ENCODE results near the gene EFCC1.

Gene EFCC1

DNA sequence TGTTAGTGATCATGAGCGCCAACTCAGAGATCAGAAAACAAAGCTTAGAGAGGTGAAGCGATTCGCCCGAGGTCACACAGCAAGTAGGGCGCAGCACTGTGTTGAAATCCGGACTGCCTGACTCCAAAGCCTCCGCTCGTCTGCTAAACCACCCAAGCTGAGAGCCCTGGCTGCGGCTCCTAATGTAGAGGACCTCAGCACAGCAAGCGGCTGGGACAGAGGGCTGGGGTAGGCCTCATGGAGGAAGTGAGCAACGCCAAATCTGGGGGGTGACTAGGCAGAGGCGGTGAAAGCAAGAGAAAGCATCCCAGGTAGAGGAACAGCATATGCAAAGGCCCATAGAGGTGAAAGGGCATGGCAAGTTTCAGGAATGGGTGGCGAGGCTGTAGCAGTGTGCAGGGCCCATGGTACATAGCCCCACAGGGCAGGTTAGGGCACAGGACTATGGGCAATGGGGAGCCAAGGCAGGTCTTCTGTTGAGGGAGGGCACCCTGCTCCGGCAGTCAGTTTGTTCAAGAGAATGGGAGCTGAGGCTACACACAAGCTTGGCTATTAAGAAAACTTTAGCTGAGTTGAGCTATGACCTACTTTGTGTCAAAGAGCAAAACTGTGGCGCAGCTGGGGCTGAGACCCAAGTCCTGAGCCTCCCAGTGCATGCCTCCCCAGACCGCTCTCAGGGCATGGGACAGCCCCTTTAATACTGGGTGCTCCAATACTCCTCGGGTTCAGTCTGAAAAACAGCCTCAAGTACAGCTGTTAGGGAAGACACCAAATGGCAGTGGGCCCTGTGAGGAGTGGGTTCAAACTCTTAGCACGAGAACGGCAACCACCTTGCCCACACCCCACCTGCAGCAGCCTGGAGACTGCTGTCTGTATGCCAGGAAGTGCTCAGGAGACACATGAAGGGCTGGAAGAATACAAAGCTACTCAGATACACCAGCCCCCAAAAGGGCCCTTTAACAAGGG, 6.2 kb upstream of the EFCC1 start:
- no peak for DNase-seq (ENCODE audit: low read depth in 2 of 2)

DNA sequence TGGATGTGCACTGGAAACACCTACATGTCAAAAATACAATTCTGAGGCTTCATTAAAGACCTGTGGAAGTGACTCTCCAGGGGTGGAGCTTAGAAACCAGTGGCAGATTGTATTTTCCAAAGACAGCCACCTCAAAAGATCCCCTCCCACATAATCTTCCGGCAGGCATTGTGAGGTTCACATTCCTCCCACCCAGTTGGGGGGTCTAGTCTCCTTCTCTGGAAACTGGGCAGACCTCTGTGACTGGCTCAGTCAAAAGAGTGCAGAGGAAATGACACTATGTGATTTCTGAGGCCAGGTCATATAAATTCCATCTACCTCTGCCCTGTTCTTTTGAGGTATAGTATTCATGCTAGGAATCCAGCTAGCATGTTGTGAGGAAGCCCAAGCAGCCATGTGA, 5.4 kb upstream of the EFCC1 start:
- DNase-seq (ENCODE audit: low read depth in 2 of 2), result no peak

DNA sequence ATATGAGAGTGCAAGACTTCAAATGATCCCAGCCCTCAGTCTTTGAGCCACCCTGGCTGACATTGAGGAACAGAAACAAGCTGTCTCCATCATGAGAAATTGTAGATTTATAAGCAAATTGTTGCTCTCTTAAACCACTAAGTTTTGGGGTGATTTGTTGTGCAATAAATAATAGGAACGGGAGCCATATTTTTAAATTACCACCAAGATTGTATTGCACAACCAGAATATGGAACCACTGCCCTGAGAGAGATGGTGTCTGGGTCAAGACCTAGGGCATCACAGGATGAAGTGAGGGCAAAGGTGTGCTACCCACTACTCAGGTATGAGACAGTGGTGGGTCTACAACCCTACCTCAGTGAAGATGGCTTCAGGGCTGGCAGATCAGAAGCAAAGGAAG, 4.9 kb upstream of the EFCC1 start:
- DNase-seq (ENCODE audit: low read depth in 2 of 2), result no peak

DNA sequence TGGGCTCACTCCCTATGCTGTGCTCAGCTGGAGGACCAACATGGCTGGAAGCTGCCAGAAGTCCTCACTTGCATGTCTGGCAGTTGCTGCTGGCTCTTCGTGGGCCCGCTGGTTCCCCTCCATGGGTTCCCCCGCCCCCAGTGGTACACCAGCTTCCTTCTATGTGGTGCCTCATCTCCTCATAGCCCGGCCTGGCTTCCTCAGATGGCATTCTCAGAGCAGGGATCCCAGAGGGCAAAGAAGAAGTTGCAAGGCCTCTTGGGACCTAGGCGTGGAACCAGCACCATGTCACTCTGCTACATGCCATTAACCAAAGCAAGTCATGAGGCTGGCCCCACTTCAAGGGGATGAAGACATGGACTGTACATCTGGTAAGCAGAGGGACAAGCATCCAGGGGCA, 4.4 kb upstream of the EFCC1 start:
- DNase-seq (ENCODE audit: low read depth in 2 of 2), result no peak

DNA sequence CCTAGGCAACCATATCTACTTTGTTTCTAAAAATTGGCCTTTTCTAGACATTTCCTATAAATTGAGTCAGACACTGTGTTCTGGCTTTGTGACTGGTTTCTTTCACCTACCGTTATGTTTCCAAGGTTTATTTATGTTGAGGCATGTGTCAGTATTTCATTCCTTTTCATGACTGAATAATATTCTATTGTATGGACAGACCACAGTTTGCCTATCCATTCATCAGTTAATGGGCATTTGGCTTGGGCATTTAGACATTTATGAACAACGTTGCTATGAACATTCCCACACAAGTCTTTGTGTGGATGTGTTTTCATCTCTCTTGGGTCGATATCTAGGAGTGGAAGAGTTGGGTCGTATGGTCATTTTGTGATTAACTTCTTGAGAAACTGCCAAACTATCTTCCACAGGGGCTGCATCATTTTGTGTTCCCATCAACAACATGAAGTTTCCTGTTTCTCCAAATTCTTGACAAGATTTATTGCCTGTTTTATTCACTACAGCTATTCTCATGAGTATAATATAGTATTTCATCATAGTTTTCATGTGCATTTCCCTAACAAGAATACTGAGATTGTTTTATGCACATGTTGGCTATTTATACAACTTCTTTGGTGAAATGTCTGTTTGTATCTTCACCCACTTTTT, 3.5 kb upstream of the EFCC1 start:
- no peak for DNase-seq (ENCODE audit: low read depth in 2 of 2)

GRCh38 chr3:128998561-128998960, 2.5 kb upstream of the EFCC1 start:
- no peak for DNase-seq (ENCODE audit: low read depth in 2 of 2)

- no peak for DNase-seq (ENCODE audit: low read depth in 2 of 2)
Measured at GRCh38 chr3:128999102-128999501, 2.0 kb upstream of the EFCC1 start.

DNA sequence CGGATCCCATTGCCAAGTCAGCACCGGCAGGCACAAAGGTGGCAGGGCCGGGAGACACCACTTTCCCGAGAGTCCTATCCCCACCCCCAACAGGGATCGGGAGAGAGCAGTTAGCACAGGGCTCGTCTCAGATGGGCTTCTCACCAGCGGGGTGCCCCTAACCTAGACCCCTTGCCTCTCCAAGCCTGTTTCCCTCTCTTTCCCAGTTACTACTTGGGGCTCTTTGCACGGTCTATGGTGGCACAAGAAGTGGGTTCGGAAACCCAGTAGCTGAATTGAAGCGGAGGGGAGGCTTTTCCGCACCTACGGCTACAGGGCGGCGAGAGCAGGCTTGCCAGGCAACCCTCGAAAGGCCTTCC, 383 bp upstream of the EFCC1 start:
- DNase-seq (ENCODE audit: low read depth in 2 of 2), result no peak

- DNase-seq (ENCODE audit: low read depth in 2 of 2), result peak in 1 of 2 experiments; percentile 37
Measured at GRCh38 chr3:129001806-129002572, 885 bp downstream of the EFCC1 start.

GRCh38 chr3:129002573-129003569, 1.8 kb downstream of the EFCC1 start:
- DNase-seq (ENCODE audit: low read depth in 2 of 2), result no peak

GRCh38 chr3:129003578-129004112, 2.5 kb downstream of the EFCC1 start:
- DNase-seq (ENCODE audit: low read depth in 2 of 2), result no peak

DNA sequence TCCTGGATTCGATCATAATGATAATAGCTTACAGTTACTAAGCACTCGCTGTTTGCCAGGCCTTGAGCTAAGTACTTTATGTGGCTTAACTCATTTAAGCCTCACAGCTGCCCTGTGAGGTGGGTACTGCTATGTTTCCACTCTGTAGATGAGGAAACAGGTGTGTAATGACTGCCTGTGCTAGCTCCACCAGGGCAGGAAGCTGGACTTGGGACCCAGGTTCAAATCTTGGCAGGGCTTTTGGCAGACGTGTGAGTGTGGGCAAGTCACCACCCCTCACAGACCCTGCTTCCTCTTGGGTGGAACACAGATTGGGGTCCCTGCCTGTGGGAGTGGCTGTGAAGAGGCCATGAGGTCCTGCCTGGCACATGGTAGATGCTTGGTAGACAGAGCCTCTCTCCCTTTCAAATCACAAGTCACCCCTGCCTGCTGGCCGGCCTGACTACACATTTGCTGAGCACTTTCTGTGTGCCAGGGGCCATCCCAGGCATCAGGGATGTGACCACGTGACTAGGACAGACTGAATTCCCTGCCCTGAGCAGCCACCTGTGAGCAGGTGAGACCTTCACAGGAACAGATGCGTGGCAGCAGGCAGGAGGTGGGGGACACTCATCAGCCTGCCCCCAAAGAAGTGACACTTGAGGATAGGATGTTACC, 3.7 kb downstream of the EFCC1 start:
- no peak for DNase-seq (ENCODE audit: low read depth in 2 of 2)

GRCh38 chr3:129005526-129006303, 4.6 kb downstream of the EFCC1 start:
- no peak for DNase-seq (ENCODE audit: low read depth in 2 of 2)

DNA sequence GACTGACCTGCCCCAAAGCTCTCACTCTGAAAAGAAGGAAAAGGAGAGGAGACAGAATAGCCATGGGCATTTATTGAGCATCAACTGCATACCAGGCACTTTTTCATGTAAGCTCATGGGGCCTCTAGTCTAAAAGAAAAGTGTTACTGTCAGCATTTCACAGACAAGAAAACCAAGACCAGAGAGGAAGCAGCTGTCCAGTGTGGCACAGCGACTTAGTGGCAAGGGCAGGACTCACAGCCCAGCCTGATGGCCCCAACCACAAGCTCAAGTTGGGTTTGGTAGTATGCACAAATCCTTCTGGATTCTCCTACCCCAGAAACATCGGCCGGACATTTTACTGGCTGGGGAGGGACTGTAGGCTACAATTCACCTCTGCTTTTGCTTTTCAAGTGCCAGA, 5.8 kb downstream of the EFCC1 start:
- no peak for DNase-seq (ENCODE audit: low read depth in 2 of 2)

DNA sequence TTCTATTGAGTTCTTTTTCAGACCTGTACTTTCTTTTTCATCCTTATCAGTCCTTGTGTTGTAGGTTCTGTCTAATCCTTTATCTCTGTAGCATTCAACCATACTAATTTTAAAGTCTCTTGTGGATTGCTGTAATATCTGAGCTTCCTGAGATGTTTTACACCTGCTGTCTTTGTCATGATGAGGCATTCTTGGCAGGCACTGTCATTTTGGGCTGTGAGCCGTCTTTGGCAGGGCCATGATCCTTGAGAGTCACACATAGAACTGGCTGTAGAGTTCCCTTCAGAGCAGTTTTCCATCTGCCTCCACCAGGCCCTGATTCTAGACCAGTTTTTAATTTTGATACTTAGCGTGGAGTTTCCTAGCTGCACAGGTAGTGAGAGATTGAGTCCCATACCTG, 6.7 kb downstream of the EFCC1 start:
- DNase-seq (ENCODE audit: low read depth in 2 of 2), result no peak

- DNase-seq (ENCODE audit: low read depth in 2 of 2), result no peak
Measured at GRCh38 chr3:129009266-129009665, 8.2 kb downstream of the EFCC1 start.

- no peak for DNase-seq (ENCODE audit: low read depth in 2 of 2)
Measured at GRCh38 chr3:129010310-129010956, 9.3 kb downstream of the EFCC1 start.

DNA sequence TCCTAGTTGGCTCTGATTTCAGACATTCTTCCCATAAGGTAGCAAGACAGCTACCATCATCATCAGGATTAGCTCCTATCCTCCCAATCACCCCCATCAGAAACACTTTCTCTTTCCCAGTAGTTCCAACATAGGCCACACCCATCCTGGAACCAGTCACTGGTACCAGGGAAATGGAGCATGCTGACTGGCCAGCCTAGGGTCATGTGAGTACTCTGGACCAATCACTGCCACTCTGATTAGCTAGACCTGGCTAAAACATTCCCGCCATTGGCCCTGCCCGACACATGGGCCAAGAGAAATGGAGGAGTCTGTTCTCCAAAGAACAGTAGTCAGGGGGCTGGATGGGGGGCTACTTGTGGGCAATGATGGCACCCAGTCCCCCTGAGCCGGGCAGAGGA, 12.4 kb downstream of the EFCC1 start:
- no peak for DNase-seq (ENCODE audit: low read depth in 2 of 2)

- no peak for DNase-seq (ENCODE audit: low read depth in 2 of 2)
Measured at GRCh38 chr3:129014148-129014547, 13.0 kb downstream of the EFCC1 start.

Measured in stimulated activated CD4-positive, alpha-beta T cell treated with anti-CD3 and anti-CD28 coated beads, Interleukin-12 subunit alpha, Interleukin-12 subunit beta, amount 100 ng/mL, for 24 hours (primary cell).